Measurements from ENCODE around the gene ING4.

The ING4 gene

GRCh38 chr12:6607751-6608591 is 54.9 kb downstream of the ING4 start:
- DNase-seq (ENCODE audit: low read depth in 2 of 2, low spot score in 1 of 2): peak in 1 of 2 donors; percentile 47

GRCh38 chr12:6606331-6607131 is 56.4 kb downstream of the ING4 start:
- DNase-seq (ENCODE audit: low read depth in 2 of 2, low spot score in 1 of 2): peak in 1 of 2 donors; percentile 43

GRCh38 chr12:6605421-6606330 is 57.2 kb downstream of the ING4 start:
- DNase-seq (ENCODE audit: low read depth in 2 of 2, low spot score in 1 of 2): no peak

- no peak for DNase-seq (ENCODE audit: low read depth in 2 of 2, low spot score in 1 of 2)
Observed at GRCh38 chr12:6604259-6605029, 58.5 kb downstream of the ING4 start.

GRCh38 chr12:6603095-6603567 is 59.8 kb downstream of the ING4 start:
- DNase-seq (ENCODE audit: low read depth in 2 of 2, low spot score in 1 of 2): no peak

GRCh38 chr12:6602526-6602925 is 60.4 kb downstream of the ING4 start:
- no peak for DNase-seq (ENCODE audit: low read depth in 2 of 2, low spot score in 1 of 2)
